AG20443 (cell line): ENCODE data around the gene ALG1L2.
"Not testable (repeated sequence)": the region's sequence is repeated elsewhere in the genome, so short reads cannot be mapped to it uniquely, and the experiment has no call there.

Experiments used
- DNase-seq: peaks from one replicate; pipeline ENCODE4 v3.0.0; 2012; ENCODE audit warnings: low spot score, mixed read lengths

ALG1L2 gene, protein sequence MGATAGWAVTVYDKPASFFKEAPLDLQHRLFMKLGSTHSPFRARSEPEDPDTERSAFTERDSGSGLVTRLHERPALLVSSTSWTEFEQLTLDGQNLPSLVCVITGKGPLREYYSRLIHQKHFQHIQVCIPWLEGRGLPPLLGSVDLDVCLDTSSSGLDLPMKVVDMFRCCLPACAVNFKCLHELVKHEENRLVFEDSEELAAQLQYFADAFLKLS

GRCh38 chr3:130081351-130081881, at the start of gene ALG1L2:
ALG1L2 (plus strand) TSS chr3:130081831; CDS start chr3:130082017, 186 bp downstream.
- DNase-seq = no peak

DNA sequence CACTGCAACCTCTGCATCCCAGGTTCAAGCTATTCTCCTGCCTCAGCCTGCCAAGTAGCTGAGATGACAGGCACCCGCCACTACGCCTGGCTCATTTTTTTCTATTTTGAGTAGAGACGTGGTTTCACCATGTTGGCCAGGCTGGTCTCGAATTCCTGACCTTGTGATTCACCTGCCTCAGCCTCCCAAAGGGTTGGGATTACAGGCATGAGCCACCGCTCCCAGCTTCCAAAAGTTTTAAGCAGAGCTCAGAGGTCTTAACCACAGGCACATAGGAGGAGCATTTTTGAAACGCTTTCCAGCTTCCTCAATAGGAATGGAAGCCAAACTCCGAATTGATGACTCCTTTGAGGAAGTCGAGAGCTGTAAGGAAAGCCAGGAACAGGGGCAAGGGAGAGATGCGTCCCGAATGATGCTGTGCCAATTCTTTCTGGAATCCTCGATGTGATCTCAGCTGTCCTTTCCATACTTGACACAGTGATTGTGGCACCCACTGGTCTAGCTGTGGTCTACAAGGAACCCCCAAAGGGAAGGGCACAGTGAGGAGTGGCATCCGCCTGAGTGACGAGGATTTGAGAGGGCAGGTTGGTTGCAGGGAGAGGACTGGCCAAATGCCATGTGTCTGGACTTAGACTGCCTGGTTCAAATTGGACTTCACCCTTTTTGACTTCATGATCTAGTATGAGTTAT, 44.4 kb upstream of the ALG1L2 start:
- not testable (repeated sequence) for DNase-seq

- peak; percentile 47 for DNase-seq
Measured at GRCh38 chr3:130042736-130043135, 38.9 kb upstream of the ALG1L2 start.

GRCh38 chr3:130043658-130044057, 38.0 kb upstream of the ALG1L2 start:
- not testable (repeated sequence) for DNase-seq

DNA sequence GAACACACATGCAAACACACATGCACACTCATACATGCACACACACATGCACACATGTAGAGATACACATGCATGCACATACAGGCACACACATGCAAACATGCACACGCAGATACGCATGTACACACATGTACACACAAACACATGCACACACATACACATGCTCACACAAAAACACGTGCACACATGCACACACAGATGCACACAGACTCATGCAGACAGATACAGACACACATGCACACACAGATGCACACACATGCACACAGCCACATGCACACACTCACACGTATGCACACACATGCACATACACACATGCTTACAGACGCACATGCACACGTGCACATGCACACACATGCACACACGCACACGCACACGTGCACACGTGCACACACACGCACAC, 37.3 kb upstream of the ALG1L2 start:
- no peak for DNase-seq

GRCh38 chr3:130048726-130049125, 32.9 kb upstream of the ALG1L2 start:
- no peak for DNase-seq

DNA sequence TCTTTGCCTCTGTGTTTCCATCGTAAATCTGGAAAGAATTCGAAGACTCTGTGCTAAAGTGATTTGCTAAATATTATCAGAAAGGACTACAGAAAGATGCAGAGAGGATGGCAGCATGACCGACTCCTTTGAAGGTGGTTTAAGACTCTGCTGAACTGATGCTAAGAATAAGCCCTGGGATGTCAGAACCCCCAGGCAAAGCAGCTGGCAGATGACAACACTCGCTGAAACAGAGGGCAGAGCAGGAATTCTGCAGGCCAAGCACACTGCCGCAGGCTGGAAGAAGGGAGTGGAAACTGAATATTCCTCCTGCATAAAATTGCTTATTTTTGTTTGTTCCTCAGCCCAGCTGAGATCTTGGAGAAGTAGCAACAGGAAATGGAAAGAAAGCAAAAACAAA, 29.3 kb upstream of the ALG1L2 start:
- DNase-seq = not testable (repeated sequence)

DNA sequence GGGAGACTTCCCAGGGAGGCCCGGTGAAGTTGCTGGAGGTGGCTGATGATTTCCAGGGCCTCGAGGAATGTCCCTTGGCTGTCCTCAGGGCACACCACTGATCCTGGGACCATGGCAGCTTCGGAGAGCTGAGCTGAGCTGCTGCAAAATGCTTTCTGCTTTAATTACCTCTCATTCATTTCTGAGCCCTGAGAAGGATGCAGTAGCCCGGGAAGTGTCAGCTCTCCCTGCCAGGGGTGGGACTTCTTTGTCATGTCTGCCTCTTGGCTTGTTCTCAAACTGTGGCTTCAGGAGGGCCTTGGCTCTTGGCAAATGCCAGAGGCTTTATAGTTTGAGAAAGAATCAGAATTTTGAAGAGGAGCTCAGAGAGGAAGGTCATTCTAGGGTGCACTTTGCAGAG, 28.7 kb upstream of the ALG1L2 start:
- not testable (repeated sequence) for DNase-seq

- DNase-seq = not testable (repeated sequence)
Measured at GRCh38 chr3:130057536-130058266, 23.9 kb upstream of the ALG1L2 start.

- not testable (repeated sequence) for DNase-seq
Measured at GRCh38 chr3:130058267-130058657, 23.4 kb upstream of the ALG1L2 start.

DNA sequence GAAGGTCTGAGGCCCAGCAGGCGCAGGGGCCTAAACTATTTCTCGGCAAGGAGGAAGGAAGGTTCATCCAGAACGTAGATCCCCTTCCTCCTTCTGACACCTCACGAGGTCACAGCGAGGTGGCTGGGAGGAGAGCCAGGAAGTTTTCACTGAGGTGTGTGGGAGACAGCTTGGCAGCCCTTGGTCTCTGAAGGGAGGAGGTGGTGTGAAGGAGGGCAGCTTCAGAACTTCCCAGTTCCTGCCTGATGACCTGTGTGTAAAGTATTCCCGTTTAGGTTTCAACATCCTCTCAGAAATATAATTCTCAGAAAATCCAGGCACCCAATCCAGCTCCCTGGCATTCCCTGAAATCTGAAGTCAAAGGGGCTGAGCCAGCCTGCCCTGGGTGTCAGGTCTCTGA, 22.9 kb upstream of the ALG1L2 start:
- DNase-seq = not testable (repeated sequence)

GRCh38 chr3:130059162-130059561, 22.5 kb upstream of the ALG1L2 start:
- not testable (repeated sequence) for DNase-seq

DNA sequence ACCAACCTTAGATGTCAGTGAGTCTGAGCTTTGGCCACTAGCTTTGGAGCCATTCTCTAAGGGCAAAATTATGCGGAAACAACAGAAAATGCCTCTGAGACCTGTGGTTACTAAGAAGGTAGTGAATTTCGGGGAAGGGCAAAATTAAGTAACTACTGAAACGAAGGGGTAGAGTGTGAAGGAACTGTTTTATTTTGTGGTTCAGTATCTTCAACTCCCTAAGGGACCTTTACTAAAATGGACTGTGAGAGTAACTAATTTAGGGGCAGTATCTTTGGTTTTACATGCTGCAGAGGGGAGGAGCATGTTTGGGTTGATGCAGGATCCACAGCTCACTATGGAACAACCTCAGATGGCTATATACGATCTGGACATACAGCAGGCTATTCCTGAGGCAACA, 8.0 kb upstream of the ALG1L2 start:
- no peak for DNase-seq

DNA sequence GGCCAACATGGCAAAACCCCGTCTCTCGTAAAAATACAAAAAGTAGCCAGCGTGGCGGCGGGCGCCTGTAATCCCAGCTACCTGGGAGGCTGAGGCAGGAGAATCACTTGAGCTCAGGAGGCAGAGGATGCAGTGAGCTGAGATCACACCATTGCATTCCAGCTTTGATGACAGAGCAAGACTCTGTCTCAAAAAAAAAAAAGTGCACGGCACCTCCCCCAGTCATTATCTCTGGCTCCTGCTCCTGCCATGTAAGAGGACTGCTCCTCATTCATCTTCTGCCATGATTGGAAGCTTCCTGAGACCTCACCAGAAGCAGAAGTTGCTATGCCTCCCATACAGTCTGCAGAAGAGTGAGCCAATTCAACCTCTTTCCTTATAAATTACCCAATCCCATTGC, 4.0 kb upstream of the ALG1L2 start:
- no peak for DNase-seq

GRCh38 chr3:130083363-130084090, 1.9 kb downstream of the ALG1L2 start:
- DNase-seq = not testable (repeated sequence)

DNA sequence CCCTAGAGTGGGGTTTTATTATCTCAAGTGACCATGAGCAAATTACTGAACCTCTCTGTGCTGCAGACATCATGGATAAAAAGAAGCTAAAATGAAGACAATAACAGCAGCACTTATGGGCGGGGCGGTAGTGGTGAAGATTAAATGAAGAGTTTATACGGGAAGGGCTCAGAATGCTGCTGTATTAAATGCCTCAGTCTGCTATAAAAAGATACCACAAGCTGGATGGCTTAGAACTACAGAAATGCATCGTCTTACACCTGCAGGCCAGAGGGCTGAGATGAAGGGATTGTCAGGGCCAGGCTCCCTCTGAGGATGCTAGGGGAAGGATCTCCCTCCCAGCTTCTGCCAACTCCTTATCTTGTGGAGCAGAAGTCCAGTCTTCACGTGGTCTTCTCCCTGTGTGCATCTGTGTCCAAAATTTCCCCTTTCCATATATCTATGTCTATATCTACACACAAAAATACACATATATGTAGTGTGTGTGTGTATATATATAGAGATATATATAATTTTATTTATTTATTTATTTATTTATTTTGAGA, 2.9 kb downstream of the ALG1L2 start:
- DNase-seq = no peak

GRCh38 chr3:130085881-130086280, 4.2 kb downstream of the ALG1L2 start:
- no peak for DNase-seq

- not testable (repeated sequence) for DNase-seq
Measured at GRCh38 chr3:130086628-130087027, 5.0 kb downstream of the ALG1L2 start.

- DNase-seq = no peak
Measured at GRCh38 chr3:130088061-130088460, 6.4 kb downstream of the ALG1L2 start.

DNA sequence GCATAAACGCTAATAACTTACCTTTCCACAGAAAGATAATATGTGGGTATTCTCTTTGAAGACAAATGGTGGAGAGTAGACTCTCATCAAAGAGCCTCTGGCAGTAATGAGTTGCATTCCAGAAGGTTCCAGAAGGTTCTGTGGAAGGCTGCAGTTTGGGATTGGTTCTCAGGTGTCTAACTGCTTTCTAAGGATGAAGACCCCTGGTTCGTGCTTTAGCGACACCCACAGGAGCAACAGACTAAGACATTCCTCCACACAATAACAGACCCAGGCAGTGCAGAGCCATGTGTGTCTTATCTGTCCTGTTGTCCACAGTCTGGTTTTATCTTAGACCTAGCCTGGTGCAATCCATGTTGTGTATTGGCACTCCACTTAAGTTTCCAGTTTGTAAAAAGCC, 9.1 kb downstream of the ALG1L2 start:
- DNase-seq = not testable (repeated sequence)

- no peak for DNase-seq
Measured at GRCh38 chr3:130091958-130092357, 10.3 kb downstream of the ALG1L2 start.
